D341Med (cell line): ENCODE results near the gene AASDH.
"Not testable (repeated sequence)": the region's sequence is repeated elsewhere in the genome, so short reads cannot be mapped to it uniquely, and the experiment has no call there.

Experiments used
- DNase-seq: peaks from one replicate; pipeline ENCODE4 v3.0.0; 2012; ENCODE audit warnings: low spot score

The AASDH gene

DNA sequence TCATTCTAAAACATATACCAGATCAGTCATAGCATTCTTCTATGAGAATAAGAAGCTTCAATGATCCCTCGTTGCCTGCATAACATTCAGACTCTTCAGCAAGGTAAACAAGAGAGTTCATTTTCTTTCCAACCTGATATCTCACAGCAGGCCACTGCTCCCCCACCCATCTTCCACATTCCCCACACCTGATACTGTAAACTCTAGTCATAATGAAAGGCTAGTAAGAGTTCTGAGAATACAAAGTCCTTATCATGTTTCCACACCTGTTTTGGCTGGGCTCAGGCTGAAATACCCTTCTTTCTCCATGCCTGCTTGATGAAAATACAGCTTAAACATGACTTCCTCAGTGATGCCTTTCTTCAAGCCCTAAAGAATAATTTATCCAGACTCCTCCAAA is 2.3 kb upstream of the AASDH start:
- DNase-seq, result no peak

DNA sequence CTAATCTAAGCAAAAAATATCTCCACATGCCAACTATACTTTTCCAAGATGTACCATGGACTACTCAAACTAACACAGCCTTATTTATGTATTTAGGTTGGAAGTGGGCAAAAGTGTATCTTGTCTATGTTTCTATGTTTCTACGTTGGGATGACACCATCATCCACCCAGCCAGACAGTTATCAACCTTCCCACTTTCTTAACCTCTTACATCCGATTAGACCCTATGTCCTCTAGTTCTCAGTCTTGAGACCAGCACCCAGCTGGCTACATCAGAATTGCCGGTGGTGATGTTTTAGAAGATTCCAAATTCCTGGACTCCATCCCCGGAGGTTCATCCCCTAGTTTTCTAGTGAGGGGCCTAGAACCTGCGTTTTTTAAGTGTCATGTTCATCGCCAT is 1.0 kb upstream of the AASDH start:
- peak; percentile 27 for DNase-seq

DNA sequence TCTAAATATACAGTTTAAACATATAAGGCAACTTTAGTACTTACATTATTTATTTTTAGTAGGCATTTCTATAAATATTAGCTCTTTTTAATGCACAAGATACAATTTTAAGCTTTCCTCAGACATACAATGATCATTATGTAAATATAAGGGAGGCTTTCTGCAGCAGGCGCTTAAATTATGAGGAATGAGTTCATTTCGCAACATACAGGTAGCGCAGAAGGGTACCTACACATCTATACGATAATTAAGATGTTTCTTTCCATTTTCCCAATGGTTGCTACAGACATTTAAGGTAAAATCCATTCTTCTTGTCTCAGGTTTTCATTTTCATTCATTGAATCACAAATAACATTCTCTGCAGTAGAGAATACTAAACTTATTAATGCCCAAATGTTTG is 1.2 kb downstream of the AASDH start:
- no peak for DNase-seq

DNA sequence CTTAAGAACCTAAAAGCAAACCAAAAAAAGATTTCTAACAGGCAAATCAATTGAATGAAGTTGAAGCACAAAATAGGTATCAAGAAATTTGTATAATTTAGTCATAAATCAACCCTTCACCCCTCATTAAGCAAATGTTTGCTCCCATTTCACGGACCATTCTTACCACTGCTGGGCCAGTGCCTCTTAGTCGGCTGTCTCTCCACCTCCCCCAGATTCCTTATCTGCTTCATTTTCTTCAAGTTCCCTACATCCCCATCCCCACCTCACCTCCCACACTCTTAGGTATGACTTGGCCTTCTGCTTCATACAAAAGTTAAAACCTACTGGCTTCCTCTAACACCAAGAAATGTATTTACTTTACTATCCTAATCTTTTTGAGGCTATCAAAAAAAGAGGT is 11.8 kb downstream of the AASDH start:
- no peak for DNase-seq

DNA sequence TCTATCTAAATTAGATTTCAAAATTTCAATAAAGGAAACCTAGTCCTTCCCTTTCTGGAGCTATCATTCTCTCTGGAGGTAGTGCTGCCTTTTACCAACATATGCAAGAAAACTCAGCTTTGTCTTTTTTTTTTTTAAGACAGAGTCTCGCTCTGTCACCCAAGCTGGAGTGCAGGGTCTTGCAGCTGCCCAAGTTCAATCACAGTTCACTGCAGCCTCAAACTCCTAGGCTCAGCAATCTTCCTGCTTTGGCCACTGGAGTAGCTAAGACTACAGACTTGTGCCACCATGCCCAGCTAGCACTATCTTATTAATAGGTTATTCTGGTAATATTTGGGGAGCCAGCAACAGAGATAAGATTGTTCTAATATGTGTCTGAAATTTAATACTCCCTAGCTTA is 12.3 kb downstream of the AASDH start:
- DNase-seq, result no peak

DNA sequence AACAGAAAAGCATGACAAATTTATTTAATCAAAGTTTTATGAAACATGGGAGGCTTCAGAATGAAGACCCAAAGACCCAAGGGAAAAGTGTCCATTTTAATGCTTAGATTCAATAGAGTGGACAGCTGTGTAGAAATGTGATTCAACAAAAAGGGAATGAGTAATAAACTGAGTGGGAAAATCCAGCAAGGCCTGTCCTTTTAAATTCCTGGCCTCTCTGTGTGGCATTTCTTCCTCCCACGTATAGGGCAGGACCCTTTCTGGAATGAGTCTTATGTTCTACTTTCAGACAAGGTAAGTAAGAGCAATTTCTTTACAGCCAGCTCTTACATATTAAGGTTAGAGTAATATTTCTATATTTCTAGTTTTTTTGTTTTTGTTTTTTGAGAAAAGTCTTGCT is 14.5 kb downstream of the AASDH start:
- DNase-seq, result no peak

DNA sequence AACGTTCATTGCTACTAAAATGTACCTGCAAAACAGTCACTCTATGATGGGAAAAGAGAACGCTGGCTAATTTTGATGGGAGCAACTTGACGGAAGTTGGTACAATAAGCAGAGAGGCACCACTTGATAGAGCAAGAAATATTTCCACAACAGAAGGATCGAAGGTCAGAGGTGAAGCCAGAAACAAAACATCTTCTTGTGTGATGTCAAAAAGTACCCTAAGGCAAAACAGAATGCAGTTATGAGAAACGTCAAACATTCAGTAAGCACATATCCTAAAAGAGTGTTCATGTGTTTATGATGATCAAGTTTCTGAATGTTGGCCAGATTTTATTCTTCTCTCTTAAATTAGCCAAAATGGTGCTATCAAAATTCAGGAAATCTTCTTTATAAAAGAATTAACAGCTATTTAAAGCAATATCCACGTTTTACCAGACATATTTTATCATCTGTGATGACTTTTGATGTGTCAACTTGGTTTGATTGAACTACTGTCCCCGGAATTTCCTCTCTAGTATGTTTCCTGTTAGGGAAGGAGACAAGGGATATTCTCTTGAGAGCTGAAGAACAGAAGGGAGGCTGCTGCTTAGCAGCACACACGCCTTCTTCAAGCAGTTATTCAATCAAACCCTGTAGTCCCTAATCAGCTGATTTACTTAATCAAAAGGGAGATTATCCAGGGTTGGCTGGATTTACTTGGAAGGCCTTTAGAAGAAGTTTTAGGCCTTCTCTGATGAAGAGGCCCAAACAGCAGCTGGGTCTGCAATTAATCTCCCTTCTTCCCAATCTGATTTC is 15.7 kb downstream of the AASDH start:
- DNase-seq, result peak; percentile 78

DNA sequence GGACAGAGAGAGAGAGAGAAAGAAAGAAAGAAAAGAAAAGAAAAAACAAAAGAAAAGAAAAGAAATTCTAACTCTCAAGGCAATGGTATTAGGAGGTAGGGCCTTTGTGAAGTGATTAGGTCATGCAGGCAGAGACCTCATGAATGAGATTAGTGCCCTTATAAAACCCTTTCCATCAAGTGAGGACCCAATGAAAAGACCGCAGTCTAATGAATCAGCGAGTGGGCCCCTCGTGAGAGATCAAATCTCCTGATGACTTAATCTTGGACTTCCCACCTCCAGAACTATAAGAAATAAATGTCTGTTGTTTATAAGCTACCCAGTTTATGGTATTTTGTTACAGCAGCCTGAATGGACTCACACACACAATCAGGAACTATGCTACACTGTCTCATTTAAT is 16.9 kb downstream of the AASDH start:
- DNase-seq, result no peak

DNA sequence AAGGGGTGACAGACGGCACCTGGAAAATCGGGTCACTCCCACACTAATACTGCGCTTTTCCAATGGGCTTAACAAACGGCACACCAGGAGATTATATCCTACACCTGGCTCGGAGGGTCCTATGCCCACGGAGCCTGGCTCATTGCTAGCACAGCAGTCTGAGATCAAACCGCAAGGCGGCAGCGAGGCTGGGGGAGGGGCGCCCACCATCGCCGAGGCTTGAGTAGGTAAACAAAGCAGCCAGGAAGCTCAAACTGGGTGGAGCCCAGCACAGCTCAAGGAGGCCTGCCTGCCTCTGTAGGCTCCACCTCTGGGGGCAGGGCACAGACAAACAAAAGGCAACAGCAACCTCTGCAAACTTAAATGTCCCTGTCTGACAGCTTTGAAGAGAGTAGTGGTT is 24.3 kb downstream of the AASDH start:
- DNase-seq, result not testable (repeated sequence)

DNA sequence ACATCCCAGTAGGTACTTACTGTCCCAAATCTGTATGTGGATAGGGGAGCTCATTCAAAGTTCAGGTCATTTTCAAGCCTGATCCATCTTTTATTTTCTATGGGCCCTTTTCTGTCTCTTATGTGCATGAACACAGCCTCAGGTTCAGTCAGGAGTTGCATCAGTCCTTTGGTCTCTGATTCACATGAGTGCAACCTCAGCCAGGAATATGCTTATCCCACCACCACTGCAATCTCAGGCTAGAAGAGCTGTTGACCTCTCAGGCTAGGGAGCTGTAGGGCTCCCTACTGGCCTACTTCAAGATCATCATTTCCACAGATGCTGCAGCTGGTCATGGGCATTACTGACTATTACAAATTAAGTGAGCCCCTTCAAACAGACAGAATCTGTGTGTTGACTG is 27.2 kb downstream of the AASDH start:
- no peak for DNase-seq

DNA sequence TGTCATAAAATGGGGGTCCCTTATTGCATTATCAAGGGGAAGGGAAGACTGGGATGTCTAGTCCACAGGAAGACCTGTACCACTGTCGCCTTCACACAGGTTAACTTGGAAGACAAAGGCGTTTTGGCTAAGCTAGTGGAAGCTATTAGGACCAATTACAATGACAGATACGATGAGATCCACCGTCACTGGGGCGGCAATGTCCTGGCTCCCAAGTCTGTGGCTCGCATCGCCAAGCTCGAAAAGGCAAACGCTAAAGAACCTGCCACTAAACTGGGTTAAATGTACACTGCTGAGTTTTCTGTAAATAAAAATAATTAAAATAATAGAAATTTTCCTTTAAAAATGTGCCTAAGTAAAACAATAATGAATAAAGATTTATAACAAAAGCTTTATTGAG is 30.6 kb downstream of the AASDH start:
- no peak for DNase-seq

DNA sequence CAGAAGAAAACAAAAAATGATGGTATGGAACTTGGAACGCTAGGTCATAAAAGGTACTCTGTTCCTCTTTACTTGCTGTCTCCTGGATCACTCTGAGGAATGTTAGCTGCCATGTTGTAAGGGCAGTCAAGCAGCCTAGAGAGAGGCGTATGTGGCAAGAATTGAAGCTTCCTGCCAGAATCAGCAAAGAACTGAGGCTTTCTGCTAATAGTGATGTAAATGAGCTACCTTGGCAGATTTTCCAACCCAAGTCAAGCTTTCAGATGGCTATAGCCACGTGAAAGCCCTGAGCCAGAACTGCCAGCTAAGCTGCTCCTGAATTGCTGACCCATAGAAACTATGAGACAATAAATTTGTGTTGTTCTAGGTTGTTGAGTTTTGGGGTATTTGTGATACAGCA is 38.7 kb downstream of the AASDH start:
- DNase-seq, result no peak

DNA sequence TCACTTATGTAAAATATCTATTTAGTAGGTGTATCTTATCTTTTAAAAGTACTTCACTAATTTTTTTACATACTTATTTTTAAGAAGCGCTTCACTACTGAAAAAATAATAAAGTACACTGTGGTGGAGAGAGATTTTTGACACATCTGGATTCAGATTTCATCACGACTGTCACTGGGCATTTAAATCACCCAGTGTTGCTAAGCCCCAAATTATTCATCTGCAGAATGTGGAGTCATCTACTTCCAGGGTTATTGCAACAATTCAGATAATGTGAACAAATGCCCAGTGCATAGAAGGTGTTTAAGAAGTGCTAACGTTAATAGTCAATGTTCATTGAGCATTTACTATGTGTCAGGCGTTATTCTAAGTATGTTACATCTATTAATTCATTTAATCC is 41.8 kb downstream of the AASDH start:
- DNase-seq, result no peak

DNA sequence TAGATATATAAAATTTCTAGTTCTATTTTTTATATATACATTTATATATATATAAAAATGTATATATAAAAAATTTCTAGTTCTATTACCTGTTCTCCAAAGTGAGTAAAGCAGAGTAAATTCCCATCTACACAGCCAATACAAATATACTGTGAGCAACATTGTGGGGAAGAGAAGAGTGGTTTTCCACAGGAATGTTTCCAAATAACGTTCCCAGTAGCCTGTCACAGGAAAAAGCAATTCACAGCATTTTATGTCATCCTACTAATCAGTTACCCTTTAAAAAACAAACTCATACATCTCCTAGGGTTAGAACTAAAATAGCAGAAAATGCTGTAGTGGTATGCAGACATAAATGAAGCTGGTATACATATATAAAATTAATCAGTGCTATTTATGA is 44.5 kb downstream of the AASDH start:
- DNase-seq, result no peak

DNA sequence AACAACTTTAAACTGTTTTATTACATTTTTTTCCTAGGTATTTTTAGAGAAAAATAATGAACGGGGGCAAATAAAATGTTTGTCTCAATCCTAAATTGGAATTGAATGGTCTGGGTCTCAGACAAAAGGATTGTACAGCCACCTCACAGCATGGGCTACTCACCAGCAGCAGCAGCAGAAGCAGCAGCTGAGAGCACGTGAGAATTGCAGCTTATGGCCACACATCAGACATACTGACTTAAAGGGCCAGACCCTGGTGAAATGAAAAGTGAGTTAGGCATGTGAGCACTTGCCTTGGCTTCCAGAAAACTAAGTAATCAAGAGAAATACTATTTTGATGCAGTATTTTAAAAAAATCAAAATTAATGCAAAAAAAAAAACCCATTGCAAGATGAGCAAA is 56.6 kb downstream of the AASDH start:
- peak; percentile 52 for DNase-seq

DNA sequence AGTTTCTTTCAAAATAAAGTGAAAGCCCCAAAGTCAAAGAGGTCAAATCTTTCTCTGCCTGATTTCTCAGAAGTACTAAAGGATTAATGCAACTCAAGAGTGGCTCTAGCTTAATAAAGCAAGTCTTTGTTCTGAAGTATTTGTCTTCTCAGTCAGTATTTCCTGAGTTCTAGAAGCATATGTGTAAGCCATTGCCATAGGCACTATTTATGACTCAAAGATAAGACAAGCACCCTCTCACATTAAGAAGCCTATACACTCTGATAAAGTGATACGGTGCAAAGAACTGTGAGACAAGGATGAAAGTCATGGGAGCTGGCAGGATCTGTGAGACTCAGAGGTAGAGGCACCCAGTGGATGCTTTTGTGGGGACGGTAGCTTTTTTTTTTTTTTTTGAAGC is 60.9 kb downstream of the AASDH start:
- DNase-seq, result no peak

DNA sequence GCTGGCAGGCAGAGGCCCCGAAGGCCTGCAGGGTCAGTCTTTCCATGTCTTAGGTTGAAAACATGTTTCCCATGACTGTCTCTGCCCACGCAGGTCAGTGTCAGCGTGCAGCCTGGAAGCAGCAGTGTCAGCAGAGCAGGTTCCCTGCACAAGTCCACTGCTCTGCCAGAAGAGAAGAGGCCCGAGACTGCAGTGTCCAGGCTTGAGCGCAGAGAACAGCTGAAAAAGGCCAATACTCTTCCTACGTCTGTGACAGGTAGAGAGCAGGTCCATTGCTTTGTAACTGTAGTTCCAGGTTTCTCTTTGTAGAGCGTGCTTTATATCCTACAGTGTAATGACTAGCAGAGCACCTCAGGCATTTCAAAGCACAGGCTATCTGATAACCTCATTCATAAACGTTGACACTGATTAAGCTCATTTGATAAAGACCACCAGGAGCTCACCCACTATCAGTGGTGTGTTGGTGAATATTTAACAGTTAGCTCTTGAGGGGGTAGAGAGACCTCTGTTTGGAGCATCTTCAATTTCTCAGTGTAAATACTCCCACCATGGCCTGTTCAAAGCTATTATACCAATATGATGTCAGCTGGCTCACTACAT is 63.2 kb downstream of the AASDH start:
- DNase-seq, result no peak

DNA sequence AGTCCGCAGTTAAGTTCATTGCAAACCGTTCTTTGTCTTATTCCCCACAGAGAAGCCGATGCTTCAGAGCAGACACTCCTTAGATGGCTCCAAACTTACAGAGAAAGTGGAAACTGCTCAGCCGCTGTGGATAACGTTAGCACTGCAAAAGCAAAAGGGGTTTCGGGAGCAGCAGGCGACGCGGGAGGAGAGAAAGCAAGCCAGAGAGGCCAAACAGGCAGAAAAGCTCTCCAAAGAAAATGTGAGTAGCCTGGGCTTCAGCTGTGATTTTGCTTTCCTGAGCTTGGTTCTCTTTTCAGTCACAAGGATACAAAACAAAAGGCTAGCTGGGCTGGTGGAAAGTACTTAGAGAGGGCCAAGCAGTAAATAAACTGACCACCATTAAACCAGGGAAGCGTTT is 64.0 kb downstream of the AASDH start:
- no peak for DNase-seq

DNA sequence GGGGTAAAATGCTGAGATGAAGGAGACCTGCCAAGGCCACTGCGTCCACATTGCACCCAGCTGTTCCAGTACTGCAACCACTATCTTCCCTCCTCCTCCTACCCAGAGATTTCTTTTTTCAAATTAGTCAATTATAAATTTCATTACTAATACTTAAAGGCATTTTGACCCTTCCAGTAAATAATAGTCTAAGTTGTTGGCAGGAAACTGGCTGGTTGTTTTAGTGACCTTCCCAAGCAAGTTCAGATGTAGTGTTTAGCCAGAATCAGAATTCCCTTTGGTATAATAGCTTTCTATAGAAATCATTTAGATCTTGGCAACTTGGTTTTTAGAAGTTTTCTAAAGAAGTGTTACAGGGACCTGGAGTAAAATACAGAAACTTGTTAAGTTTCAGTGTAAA is 66.0 kb downstream of the AASDH start:
- no peak for DNase-seq

DNA sequence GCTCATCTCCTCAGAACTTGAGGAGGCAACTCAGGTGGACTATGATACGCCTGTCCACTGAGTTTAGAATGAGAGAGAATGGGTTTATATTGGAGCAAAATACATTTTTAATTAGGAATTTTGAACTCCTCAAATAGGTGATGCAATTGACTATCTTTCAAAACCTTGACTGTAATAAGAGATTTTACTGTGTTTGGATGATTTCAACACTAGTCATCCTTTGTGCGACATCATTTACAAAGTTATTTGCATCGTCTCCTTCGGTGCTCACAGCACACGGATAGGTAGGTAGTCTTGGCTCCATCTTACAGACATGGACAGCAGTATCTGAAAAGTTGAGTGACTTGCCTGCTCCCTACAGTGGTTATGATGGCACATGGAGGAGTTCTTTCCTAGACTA is 67.0 kb downstream of the AASDH start:
- DNase-seq, result no peak

DNA sequence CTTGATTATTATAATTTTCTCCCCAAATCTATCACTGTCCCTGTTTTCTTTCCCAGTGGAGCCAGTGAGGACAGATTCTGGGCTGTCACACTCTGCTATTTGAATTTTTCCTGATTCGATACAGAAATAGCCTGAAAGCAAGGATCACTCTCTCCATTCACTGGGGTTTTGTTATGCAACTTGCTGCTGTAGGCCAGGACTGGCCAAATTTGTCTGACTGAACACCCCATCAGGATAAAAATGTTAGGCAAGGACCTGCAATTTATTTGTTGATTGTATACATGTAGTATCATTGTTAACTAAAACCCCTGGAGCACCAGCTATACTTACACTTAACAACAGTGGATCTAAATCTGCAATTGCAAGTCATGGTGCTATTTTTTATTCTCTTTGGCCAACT is 68.7 kb downstream of the AASDH start:
- DNase-seq, result no peak

DNA sequence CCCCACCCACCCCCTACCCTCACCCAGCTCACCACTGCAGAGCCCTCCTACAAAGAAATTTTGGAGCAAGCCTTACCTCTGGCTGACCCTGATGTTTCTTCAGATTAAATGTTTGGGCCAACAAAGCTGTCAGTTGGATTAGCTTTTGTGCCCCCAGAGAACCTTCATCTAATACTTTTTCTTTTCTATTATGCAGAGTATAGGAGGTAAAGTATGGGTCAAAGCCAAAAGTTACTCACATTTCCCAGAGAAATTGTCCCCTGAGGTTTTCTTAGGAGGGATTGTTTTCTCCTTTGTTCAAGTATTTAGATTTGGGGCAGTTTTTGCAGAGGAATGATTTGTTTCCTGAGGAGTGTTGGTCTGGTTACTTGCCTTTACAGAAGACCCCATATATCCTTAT is 69.5 kb downstream of the AASDH start:
- no peak for DNase-seq

DNA sequence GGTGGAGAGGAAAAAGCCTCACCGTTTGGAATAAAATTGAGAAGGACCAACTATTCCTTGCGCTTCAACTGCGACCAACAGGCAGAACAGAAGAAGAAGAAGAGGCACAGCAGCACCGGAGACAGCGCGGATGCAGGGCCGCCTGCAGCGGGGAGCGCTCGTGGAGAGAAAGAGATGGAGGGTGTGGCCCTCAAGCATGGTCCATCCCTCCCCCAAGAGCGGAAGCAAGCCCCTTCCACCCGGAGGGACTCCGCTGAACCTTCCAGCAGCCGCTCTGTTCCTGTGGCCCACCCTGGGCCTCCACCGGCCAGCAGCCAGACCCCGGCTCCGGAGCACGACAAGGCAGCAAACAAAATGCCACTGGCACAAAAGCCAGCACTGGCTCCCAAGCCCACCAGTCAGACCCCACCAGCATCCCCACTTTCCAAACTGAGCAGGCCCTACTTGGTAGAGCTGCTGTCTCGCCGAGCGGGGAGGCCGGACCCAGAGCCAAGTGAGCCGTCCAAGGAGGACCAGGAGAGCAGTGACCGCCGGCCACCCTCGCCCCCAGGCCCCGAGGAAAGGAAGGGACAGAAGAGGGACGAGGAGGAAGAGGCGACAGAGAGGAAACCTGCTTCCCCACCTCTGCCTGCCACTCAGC is 71.2 kb downstream of the AASDH start:
- no peak for DNase-seq

DNA sequence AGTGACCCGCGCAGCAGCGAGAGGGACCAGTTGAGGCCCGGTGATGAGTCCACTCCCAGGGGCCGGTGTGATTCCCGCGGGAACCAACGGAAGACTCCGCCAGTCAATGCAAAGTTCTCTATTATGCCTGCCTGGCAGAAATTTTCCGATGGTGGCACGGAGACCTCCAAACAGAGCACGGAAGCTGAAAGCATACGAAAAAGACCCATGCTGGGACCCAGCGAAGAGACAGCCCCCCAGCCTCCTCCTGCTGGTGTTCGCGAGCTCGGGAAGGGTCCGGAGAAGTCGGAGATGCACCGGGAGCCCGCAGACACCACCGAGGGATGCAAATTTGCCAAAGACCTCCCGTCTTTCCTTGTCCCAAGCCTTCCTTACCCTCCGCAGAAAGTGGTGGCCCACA is 71.7 kb downstream of the AASDH start:
- no peak for DNase-seq
